Karpas-422 (cell line): ENCODE data around the gene GFOD2. TPM values are rescaled to one million over a fixed set of nuclear protein-coding genes. Genes with fewer than 3 reads are reported as not detected.

Source experiments
- DNase-seq: peaks from one replicate; pipeline ENCODE4 v3.0.0-alpha.2; 2015
- H2AFZ ChIP-seq: fragments of 200-600 bp; sonication (generic); 2 replicates; pipeline ENCODE4 v1.6.1; 2014; ENCODE audit warnings: antibody characterized with exemption, low read length, mixed read lengths
- H3K27ac ChIP-seq: fragments of 200-600 bp; sonication (generic); 2 replicates; pipeline ENCODE4 v1.5.1; 2014; ENCODE audit warnings: mild to moderate bottlenecking, low read length, moderate library complexity
- H3K27me3 ChIP-seq: fragments of 200-600 bp; sonication (generic); 2 replicates; pipeline ENCODE4 v1.6.1; 2014; ENCODE audit warnings: low read length, mixed read lengths
- H3K36me3 ChIP-seq: fragments of 200-600 bp; sonication (generic); 2 replicates; pipeline ENCODE4 v1.6.1; 2014; ENCODE audit warnings: low read length, mixed read lengths; ENCODE audit not compliant: insufficient read depth
- H3K4me1 ChIP-seq: fragments of 200-600 bp; sonication (generic); 2 replicates; pipeline ENCODE4 v1.6.1; 2014; ENCODE audit warnings: mild to moderate bottlenecking, low read length, mixed read lengths
- H3K4me2 ChIP-seq: fragments of 200-600 bp; sonication (generic); 2 replicates; pipeline ENCODE4 v1.6.1; 2014; ENCODE audit warnings: low read length, low read depth, mild to moderate bottlenecking; ENCODE audit not compliant: poor library complexity, severe bottlenecking
- H3K4me3 ChIP-seq: fragments of 200-600 bp; sonication (generic); 2 replicates; pipeline ENCODE4 v1.5.1; 2014; ENCODE audit warnings: mild to moderate bottlenecking, antibody characterized with exemption, low read length, mixed read lengths
- H3K79me2 ChIP-seq: fragments of 200-600 bp; sonication (generic); 2 replicates; pipeline ENCODE4 v1.6.1; 2014; ENCODE audit warnings: mild to moderate bottlenecking, low read length, mixed read lengths
- H3K9ac ChIP-seq: fragments of 200-600 bp; sonication (generic); 2 replicates; pipeline ENCODE4 v1.6.0; 2014; ENCODE audit warnings: low read length
- H3K9me2 ChIP-seq: fragments of 200-600 bp; sonication (generic), shearing (Covaris generic); replicated peaks from 2 replicates; pipeline ENCODE4 v1.6.0; 2014; ENCODE audit warnings: mild to moderate bottlenecking, low read length, moderate library complexity; ENCODE audit not compliant: insufficient read depth
- H3K9me3 ChIP-seq: fragments of 300-700, 200-600 bp; sonication (generic); 2 replicates; pipeline ENCODE4 v1.6.1; 2014; ENCODE audit warnings: low read length, mixed read lengths
- H4K20me1 ChIP-seq: fragments of 200-600 bp; sonication (generic); 2 replicates; pipeline ENCODE4 v1.6.1; 2014; ENCODE audit warnings: mild to moderate bottlenecking, antibody characterized with exemption, low read length, low read depth; ENCODE audit not compliant: insufficient read depth
- total RNA-seq: library from RNA; depleted of rRNA; stranded (reverse); fragments of >200 nt; shearing (Covaris generic); gene quantifications from 2 replicates; pipeline ENCODE4 v1.2.3, GENCODE V29; 2014; ENCODE audit warnings: low replicate concordance; rRNA removed

GFOD2 gene
- total RNA-seq, 1 experiment from 2014 or later, result 12.9 TPM

GRCh38 chr16:67637625-67638024 lies 81.5 kb downstream of the GFOD2 start:
- no peak overlapping the region for H3K4me3 ChIP-seq
- no peaks in the 10 kb centered on the region for H4K20me1 ChIP-seq
- H3K27ac ChIP-seq, result no peak overlapping the region
- H3K9ac ChIP-seq, result no peak overlapping the region
- peaks cover 26% of the 10 kb centered on the region; the same call in 1 of the 2 replicates for H3K36me3 ChIP-seq
- no peaks in the 10 kb centered on the region for H3K79me2 ChIP-seq
- H3K9me3 ChIP-seq, result no peaks in the 10 kb centered on the region
- no peak for DNase-seq
- H3K4me1 ChIP-seq, result no peaks in the 10 kb centered on the region
- no peaks in the 10 kb centered on the region for H3K27me3 ChIP-seq
- no peaks in the 10 kb centered on the region for H3K9me2 ChIP-seq
- H2AFZ ChIP-seq, result no peak overlapping the region
- H3K4me2 ChIP-seq, result no peak overlapping the region

- H3K79me2 ChIP-seq, result no peaks in the 10 kb centered on the region
- no peak overlapping the region for H3K4me3 ChIP-seq
- H3K9me2 ChIP-seq, result no peaks in the 10 kb centered on the region
- H3K4me1 ChIP-seq, result no peaks in the 10 kb centered on the region
- H2AFZ ChIP-seq, result no peak overlapping the region
- H3K4me2 ChIP-seq, result no peak overlapping the region
- peaks cover 32% of the 10 kb centered on the region; the same call in 1 of the 2 replicates for H3K36me3 ChIP-seq
- H3K9ac ChIP-seq, result no peak overlapping the region
- no peaks in the 10 kb centered on the region for H3K27me3 ChIP-seq
- H3K9me3 ChIP-seq, result no peaks in the 10 kb centered on the region
- no peak overlapping the region for H3K27ac ChIP-seq
- DNase-seq, result no peak
- H4K20me1 ChIP-seq, result no peaks in the 10 kb centered on the region
Observed at GRCh38 chr16:67636713-67637112, 82.4 kb downstream of the GFOD2 start.

GRCh38 chr16:67632415-67633172 lies 86.5 kb downstream of the GFOD2 start:
- no peak overlapping the region for H3K4me3 ChIP-seq
- no peak overlapping the region for H2AFZ ChIP-seq
- H4K20me1 ChIP-seq, result no peaks in the 10 kb centered on the region
- H3K27me3 ChIP-seq, result no peaks in the 10 kb centered on the region
- H3K27ac ChIP-seq, result no peak overlapping the region
- H3K9me3 ChIP-seq, result no peaks in the 10 kb centered on the region
- H3K79me2 ChIP-seq, result no peaks in the 10 kb centered on the region
- H3K36me3 ChIP-seq, result peaks cover 33% of the 10 kb centered on the region; the same call in 1 of the 2 replicates
- no peak for DNase-seq
- H3K4me1 ChIP-seq, result no peaks in the 10 kb centered on the region
- no peak overlapping the region for H3K4me2 ChIP-seq
- H3K9me2 ChIP-seq, result no peaks in the 10 kb centered on the region
- H3K9ac ChIP-seq, result no peak overlapping the region

GRCh38 chr16:67628216-67628615 lies 90.9 kb downstream of the GFOD2 start:
- H3K9me2 ChIP-seq, result no peaks in the 10 kb centered on the region

More at GRCh38 chr16:67628216-67628615, 90.9 kb downstream of the GFOD2 start:
- no peak overlapping the region for H3K4me3 ChIP-seq
- H3K27ac ChIP-seq, result no peak overlapping the region
- no peaks in the 10 kb centered on the region for H3K9me3 ChIP-seq
- no peaks in the 10 kb centered on the region for H3K27me3 ChIP-seq
- H3K4me1 ChIP-seq, result no peaks in the 10 kb centered on the region
- H3K36me3 ChIP-seq, result peaks cover 29% of the 10 kb centered on the region; the same call in 1 of the 2 replicates
- H3K4me2 ChIP-seq, result no peak overlapping the region
- no peak overlapping the region for H2AFZ ChIP-seq
- no peaks in the 10 kb centered on the region for H4K20me1 ChIP-seq
- DNase-seq, result peak; percentile 34
- no peak overlapping the region for H3K9ac ChIP-seq
- H3K79me2 ChIP-seq, result no peaks in the 10 kb centered on the region

Other genes with a start within 250 kb of the GFOD2 start
- 63.8 and 83.4 TPM in 2 replicates for gene ATP6V0D1, start 238.2 kb downstream of the GFOD2 start, total RNA-seq
- gene AGRP, start 235.8 kb downstream of the GFOD2 start, total RNA-seq, result not detected in 2 replicates
- gene RIPOR1, start 190.5 kb downstream of the GFOD2 start, total RNA-seq, result 1.3 and 2.9 TPM in 2 replicates
- 29.5 and 36.0 TPM in 2 replicates for gene CTCF, start 156.8 kb downstream of the GFOD2 start, total RNA-seq
- gene CARMIL2, start 74.2 kb downstream of the GFOD2 start, total RNA-seq, result 18.6 and 60.6 TPM in 2 replicates
- gene ACD, start 59.1 kb downstream of the GFOD2 start, total RNA-seq, result 19.1 and 50.4 TPM in 2 replicates
- 13.6 and 16.3 TPM in 2 replicates for gene PARD6A, start 58.4 kb downstream of the GFOD2 start, total RNA-seq
- 8.4 and 26.8 TPM in 2 replicates for gene ENKD1, start 52.6 kb downstream of the GFOD2 start, total RNA-seq
- 13.8 and 18.4 TPM in 2 replicates for gene C16orf86, start 52.5 kb downstream of the GFOD2 start, total RNA-seq
- gene RANBP10, start 87.2 kb upstream of the GFOD2 start, total RNA-seq, result 9.3 and 10.7 TPM in 2 replicates
- gene TSNAXIP1, start 87.6 kb upstream of the GFOD2 start, total RNA-seq, result 0.52 and 1.1 TPM in 2 replicates
- gene THAP11, start 123.0 kb upstream of the GFOD2 start, total RNA-seq, result 57.1 and 89.9 TPM in 2 replicates
- gene NUTF2, start 127.6 kb upstream of the GFOD2 start, total RNA-seq, result 179 and 237 TPM in 2 replicates
- gene CENPT, start 128.4 kb upstream of the GFOD2 start, total RNA-seq, result 22.0 and 36.0 TPM in 2 replicates
- gene EDC4, start 153.7 kb upstream of the GFOD2 start, total RNA-seq, result 46.4 and 52.1 TPM in 2 replicates
- gene NRN1L, start 165.6 kb upstream of the GFOD2 start, total RNA-seq, result 0.56 TPM in 1 of 2 replicates, not detected in the other
- 7.2 and 14.2 TPM in 2 replicates for gene PSKH1, start 173.9 kb upstream of the GFOD2 start, total RNA-seq
- 1.0 and 1.6 TPM in 2 replicates for gene CTRL, start 212.5 kb upstream of the GFOD2 start, total RNA-seq
- gene PSMB10, start 217.5 kb upstream of the GFOD2 start, total RNA-seq, result 92.4 and 264 TPM in 2 replicates
- 1.1 and 1.3 TPM in 2 replicates for gene LCAT, start 224.8 kb upstream of the GFOD2 start, total RNA-seq
- 11.0 and 15.4 TPM in 2 replicates for gene SLC12A4, start 249.3 kb upstream of the GFOD2 start, total RNA-seq